HFFc6 (cell line): ENCODE data around the gene ZCCHC17. TPM values are rescaled to one million over a fixed set of nuclear protein-coding genes. Genes with fewer than 3 reads are reported as not detected.

ENCODE experiments used
- DNase-seq: peaks from one replicate; pipeline ENCODE4 v3.0.0-alpha.2; 2018
- H3K27ac Mint-ChIP-seq: 2 replicates; pipeline ENCODE4 v1.8.0; 2020; ENCODE audit warnings: mild to moderate bottlenecking, mixed read lengths
- H3K27me3 Mint-ChIP-seq: 2 replicates; pipeline ENCODE4 v1.8.0; 2021; ENCODE audit warnings: mild to moderate bottlenecking, moderate library complexity, mixed read lengths; ENCODE audit not compliant: insufficient read depth
- H3K36me3 Mint-ChIP-seq: 2 replicates; pipeline ENCODE4 v1.8.0; 2021; ENCODE audit warnings: low read depth, mixed read lengths
- H3K4me1 Mint-ChIP-seq: 2 replicates; pipeline ENCODE4 v1.8.0; 2020; ENCODE audit warnings: low read depth, mixed read lengths
- H3K4me3 Mint-ChIP-seq: 2 replicates; pipeline ENCODE4 v1.8.0; 2020; ENCODE audit warnings: mild to moderate bottlenecking, moderate library complexity, mixed read lengths
- H3K9me3 Mint-ChIP-seq: 2 replicates; pipeline ENCODE4 v1.8.0; 2020; ENCODE audit warnings: mild to moderate bottlenecking, mixed read lengths
- CTCF ChIP-seq: fragments of 200-600 bp; sonication (generic); IDR thresholded peaks from 2 replicates; pipeline ENCODE4 v1.5.0; 2021; ENCODE audit warnings: antibody characterized with exemption, mild to moderate bottlenecking
- total RNA-seq, 6 experiments: library from RNA; stranded (reverse); fragmentation: NEBNext Ultra II Directional; extraction: Animal tissue kit (Norgen Biotek cat#: 25700); gene quantifications; 2 replicates in 1 of 6; 3 replicates in 5 of 6; pipeline ENCODE4 v1.2.3, GENCODE V29; 2021

The ZCCHC17 gene
- total RNA-seq, 6 experiments from 2014 or later, result 37.4 to 42.3 (median 38.6) TPM

GRCh38 chr1:31400393-31400792 lies 103.6 kb downstream of the ZCCHC17 start:
- TF ChIP-seq CTCF, result no peak
- Mint-ChIP-seq H3K4me1 (peaks cover 55% of the 10 kb centered on the region), H3K36me3 (no peaks in the 10 kb centered on the region), H3K27me3 (peaks cover 2% of the 10 kb centered on the region; the same call in 1 of the 2 replicates), H3K4me3 (peak overlapping the region; percentile 6; the same call in 1 of the 2 replicates), H3K9me3 (no peaks in the 10 kb centered on the region), H3K27ac (peak overlapping the region; percentile 62)
- peak; percentile 20 for DNase-seq

DNA sequence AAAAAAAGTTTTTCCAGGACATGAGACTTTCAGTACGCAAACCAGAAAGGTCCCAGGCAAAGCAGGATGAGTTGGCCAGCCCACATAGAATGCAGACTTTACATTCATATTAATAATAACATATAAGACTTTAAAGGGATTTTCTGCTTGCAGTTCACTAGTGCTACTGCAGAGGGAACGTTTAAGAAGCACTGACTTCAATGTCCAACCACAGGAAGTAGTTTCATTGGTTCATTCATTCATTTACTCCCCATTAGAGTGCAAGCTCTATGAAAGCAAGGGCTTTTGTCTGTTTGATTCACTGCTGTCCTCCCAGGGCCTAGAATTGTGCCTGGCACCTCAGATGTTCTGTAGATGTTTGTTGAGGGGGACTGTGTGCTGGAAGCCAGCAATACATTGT lies 104.4 kb downstream of the ZCCHC17 start:
- Mint-ChIP-seq H3K27me3 (peaks cover 2% of the 10 kb centered on the region; the same call in 1 of the 2 replicates), H3K27ac (no peak overlapping the region), H3K4me1 (peaks cover 47% of the 10 kb centered on the region), H3K9me3 (no peaks in the 10 kb centered on the region), H3K4me3 (no peak overlapping the region), H3K36me3 (no peaks in the 10 kb centered on the region)
- DNase-seq, result peak; percentile 32
- TF ChIP-seq CTCF, result peak; percentile 42

DNA sequence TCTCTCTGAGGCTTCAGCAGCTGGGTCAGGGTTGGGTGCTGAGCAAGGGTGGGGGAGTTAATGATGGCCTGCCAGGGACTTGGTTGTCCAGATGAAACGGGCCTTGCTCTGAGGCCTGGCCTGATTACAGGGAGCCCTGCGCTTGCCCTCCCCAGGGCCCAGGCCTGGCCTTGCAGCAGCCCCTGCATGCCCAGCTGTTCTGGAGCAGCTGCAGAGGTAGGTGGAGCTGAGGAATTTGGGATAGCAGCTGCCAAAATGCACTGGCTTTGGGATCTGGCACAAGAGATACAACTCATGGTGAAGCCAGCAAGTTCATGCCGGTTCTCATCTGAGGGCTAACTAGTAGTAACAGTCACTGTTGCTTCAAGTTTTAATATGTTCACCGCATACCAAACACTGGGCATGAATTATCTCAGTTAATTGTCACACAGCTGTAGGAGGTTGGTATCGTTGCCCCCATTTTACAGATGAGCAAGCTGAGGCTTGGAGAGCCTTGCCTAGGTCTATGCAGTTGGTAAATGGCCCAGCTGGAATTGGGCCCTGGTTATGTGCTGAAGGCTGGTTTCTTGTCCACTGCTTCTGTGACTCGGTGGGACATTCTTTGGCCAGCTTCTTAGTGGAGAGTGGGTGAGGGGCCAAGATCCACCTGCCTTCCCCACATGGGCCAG lies 108.9 kb downstream of the ZCCHC17 start:
- no peak for DNase-seq
- no peak overlapping the region for H3K27ac Mint-ChIP-seq
- H3K36me3 Mint-ChIP-seq, result no peaks in the 10 kb centered on the region
- no peaks in the 10 kb centered on the region for H3K9me3 Mint-ChIP-seq
- TF ChIP-seq CTCF, result no peak
- peaks cover 1% of the 10 kb centered on the region; the same call in 1 of the 2 replicates for H3K27me3 Mint-ChIP-seq
- H3K4me3 Mint-ChIP-seq, result no peak overlapping the region
- peaks cover 26% of the 10 kb centered on the region for H3K4me1 Mint-ChIP-seq

DNA sequence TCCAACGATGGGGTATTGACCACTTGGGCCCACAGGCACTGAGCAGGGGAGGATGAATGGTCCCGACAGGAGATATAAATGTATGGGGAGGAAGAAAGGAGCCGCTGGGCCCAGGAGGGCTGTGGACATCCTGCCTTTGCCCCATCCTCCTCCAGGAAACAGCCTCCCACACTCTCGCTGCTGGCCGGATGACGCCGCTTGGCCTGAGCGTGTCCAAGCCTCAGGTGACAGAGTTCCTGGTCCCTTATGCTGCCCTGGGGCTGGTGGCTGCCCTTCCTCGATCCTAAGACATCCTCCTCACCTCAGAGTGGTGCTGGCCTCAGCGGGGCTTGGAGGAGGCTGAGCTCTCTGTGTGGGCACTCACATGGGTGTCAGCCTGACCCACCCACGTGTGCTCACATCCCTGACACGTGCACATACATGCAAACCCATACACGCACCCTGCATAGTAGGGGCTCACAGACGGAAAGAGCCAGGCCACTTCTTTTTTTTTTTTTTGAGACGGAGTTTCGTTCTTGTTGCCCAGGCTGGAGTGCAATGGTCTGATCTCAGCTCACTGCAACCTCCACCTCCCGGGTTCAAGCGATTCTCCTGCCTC lies 110.3 kb downstream of the ZCCHC17 start:
- no peaks in the 10 kb centered on the region for H3K9me3 Mint-ChIP-seq
- H3K36me3 Mint-ChIP-seq, result no peaks in the 10 kb centered on the region; the same call in 1 of the 2 replicates
- H3K4me1 Mint-ChIP-seq, result peaks cover 32% of the 10 kb centered on the region
- H3K27me3 Mint-ChIP-seq, result peaks cover 1% of the 10 kb centered on the region; the same call in 1 of the 2 replicates
- no peak overlapping the region for H3K27ac Mint-ChIP-seq
- no peak for DNase-seq
- H3K4me3 Mint-ChIP-seq, result no peak overlapping the region
- TF ChIP-seq CTCF, result no peak

DNA sequence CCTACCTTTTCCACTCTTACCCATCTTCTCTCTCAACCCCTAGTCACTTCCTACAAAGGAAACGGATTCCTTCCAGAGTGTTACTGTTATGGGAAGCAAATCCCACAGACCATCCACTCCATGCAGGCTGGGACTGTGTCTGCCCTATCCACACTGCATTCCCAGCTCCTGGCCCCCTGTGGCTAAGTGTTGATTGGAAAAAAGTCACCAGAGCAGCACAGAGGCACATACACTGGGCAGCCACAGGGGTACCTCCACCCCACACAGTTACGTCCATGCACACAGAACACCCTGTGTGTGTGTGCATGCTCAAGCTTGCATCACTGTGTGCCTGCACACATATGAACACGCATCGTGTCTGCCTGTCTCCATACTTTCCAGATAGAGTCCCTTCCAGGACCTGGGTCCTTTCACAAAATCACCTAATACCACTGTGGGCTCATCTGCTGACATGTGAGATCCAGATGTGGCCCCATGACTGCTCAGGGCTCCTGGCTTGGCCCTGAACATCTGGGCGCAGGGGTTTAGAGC lies 112.0 kb downstream of the ZCCHC17 start:
- Mint-ChIP-seq H3K36me3 (peaks cover 4% of the 10 kb centered on the region), H3K4me1 (peaks cover 38% of the 10 kb centered on the region), H3K27ac (no peak overlapping the region), H3K9me3 (no peaks in the 10 kb centered on the region), H3K27me3 (peaks cover 1% of the 10 kb centered on the region; the same call in 1 of the 2 replicates), H3K4me3 (no peak overlapping the region)
- no peak for TF ChIP-seq CTCF
- no peak for DNase-seq
